ENCODE measurements around the gene RNU1-4.
"Not testable (repeated sequence)": the region's sequence is repeated elsewhere in the genome, so short reads cannot be mapped to it uniquely, and the experiment has no call there.

GRCh38 chr1:16758060-16758459 is 17.7 kb downstream of the RNU1-4 start:
- TF ChIP-seq CTCF (IDR thresholded peaks at IDR 0.05); POLR2A (IDR thresholded peaks at IDR 0.05); POLR2AphosphoS5 (IDR thresholded peaks at IDR 0.05; ENCODE audit: insufficient read depth in 1 of 2, low read depth in 1 of 2): not testable (repeated sequence)
